ENCODE measurements around the gene SFXN3.

The SFXN3 gene

GRCh38 chr10:101031128-101031795, at the start of gene SFXN3, which contains the start of gene PDZD7:
Gene SFXN3, plus strand, starts transcription at chr10:101031234. Its CDS starts 3,461 bp downstream, at chr10:101034695.
Gene PDZD7, minus strand, starts transcription at chr10:101031129. Its CDS starts 910 bp downstream, at chr10:101030219.
- DNase-seq: peak; percentile 17

GRCh38 chr10:100982916-100983830, 47.9 kb upstream of the SFXN3 start:
- DNase-seq: no peak

DNA sequence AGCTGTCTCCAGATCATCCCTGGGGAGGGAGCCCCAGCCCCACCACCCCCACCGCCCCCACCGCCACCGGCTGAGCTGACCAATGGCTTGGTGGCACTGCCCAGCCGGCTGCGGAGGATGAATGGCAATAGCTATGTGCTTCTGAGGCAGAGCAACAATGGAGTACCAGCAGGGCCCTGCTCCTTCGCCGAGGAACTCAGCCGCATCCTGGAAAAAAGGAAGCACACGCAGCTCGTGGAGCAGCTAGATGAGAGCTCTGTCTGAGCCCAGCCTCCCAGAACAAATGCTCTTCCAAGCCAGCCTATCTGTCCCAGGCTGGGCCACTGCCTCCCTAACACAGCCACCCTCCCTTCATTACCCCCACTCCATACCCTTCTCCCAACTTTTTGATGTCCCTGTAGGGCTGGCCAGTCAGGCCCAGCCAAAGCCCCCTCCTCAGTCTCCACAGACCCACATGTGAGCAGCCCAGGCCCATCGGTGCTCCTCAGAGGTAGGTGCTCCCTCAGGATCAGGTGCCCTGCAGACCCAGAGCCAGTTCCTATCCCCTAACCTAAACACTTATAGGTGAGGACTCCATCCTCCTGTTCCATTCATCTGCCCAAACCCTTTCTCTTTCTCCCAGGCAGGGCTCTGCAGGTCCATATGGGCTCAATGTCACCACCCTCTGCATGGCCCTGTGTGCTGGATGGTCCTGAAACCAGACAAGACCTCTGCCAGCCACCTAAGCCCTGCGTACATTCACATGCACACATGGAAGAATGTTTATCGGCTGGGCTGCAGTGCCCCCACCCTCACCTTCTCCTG, 47.0 kb upstream of the SFXN3 start:
- DNase-seq: no peak

GRCh38 chr10:100984672-100985177, 46.3 kb upstream of the SFXN3 start:
- DNase-seq: no peak

GRCh38 chr10:100985336-100985735, 45.7 kb upstream of the SFXN3 start:
- DNase-seq: no peak

- no peak for DNase-seq
Measured at GRCh38 chr10:100986623-100986951, 44.4 kb upstream of the SFXN3 start.

GRCh38 chr10:100986952-100987684, 43.9 kb upstream of the SFXN3 start, which contains the start of the genes MRPL43 and TWNK:
Gene MRPL43, minus strand, starts transcription at chr10:100987497. Its CDS starts 54 bp downstream, at chr10:100987443.
Gene TWNK, plus strand, starts transcription at chr10:100987543. Its CDS starts 668 bp downstream, at chr10:100988211.
- DNase-seq: peak; percentile 60

DNA sequence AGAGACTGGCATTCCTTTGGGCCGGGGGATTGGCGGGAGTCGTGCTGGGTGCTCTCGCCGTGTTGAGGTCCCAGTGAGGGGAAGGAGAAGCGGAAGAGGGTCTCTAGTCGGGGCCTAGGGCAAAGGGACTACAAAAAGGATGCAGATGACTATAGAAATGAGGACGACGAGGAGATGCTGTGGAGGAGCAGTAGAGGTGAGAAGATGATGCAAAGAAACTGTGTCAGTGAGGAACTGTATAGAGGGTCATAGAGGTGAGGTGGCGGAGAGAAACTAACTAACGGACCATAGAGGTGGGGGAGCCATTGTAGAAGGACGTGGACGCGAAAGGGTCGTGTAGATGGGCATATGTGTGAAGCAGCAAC, 43.4 kb upstream of the SFXN3 start:
- DNase-seq: no peak

DNA sequence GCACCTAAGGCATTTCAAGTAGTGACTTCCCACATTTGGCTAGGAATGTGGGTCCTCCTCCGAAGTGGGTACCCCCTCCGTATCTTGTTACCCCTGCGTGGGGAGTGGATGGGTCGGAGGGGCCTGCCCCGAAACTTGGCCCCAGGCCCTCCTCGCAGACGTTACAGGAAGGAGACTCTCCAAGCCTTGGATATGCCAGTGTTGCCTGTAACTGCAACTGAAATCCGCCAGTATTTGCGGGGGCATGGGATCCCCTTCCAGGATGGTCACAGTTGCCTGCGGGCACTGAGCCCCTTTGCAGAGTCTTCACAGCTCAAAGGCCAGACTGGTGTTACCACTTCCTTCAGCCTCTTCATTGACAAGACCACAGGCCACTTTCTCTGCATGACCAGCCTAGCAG, 42.9 kb upstream of the SFXN3 start:
- DNase-seq: no peak

GRCh38 chr10:100989088-100989487, 41.9 kb upstream of the SFXN3 start:
- no peak for DNase-seq

GRCh38 chr10:100993986-100994708, 36.9 kb upstream of the SFXN3 start:
- DNase-seq: no peak

GRCh38 chr10:100995181-100995580, 35.9 kb upstream of the SFXN3 start:
- DNase-seq: no peak

- no peak for DNase-seq
Measured at GRCh38 chr10:100996678-100997359, 34.2 kb upstream of the SFXN3 start.

DNA sequence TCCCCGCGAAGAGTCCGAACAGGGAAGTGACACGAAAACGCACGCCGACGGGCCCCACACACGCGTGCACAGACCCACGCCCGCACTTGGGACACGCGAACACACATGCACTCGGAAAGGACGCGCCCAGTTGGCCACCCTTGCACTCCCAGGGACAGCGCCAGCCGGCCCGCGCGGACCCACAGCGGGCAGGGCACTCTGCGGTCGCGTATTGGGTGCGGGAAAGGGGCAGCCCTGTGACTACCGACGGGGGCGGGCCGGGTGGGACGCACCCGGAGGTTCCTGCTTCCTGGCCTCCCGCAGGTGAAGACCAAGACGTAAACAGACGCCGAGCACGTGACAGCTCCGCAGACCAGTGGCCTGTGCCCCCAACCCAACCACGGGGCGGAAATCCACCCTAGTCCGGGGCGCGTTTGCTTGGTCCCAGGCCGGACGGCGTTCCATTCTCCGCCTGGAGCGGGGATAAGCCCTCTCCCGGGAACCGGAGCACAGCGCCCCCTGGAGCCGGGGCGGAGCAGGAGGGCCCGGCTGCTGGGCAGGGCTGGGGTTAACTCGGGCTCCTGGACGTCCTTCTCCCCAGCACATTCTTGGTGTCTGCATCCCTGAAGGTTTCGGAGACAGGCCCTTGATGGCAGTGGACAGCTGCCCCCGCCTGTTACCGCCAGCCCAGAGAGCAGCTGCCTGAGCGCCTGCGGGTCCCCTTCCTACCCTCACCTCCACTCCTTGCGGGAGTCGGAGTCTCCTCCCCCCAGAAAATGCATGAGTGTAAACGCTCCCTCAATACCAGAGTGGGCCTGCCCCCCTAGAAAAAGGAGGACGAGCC, 33.5 kb upstream of the SFXN3 start:
- DNase-seq: peak; percentile 59

DNA sequence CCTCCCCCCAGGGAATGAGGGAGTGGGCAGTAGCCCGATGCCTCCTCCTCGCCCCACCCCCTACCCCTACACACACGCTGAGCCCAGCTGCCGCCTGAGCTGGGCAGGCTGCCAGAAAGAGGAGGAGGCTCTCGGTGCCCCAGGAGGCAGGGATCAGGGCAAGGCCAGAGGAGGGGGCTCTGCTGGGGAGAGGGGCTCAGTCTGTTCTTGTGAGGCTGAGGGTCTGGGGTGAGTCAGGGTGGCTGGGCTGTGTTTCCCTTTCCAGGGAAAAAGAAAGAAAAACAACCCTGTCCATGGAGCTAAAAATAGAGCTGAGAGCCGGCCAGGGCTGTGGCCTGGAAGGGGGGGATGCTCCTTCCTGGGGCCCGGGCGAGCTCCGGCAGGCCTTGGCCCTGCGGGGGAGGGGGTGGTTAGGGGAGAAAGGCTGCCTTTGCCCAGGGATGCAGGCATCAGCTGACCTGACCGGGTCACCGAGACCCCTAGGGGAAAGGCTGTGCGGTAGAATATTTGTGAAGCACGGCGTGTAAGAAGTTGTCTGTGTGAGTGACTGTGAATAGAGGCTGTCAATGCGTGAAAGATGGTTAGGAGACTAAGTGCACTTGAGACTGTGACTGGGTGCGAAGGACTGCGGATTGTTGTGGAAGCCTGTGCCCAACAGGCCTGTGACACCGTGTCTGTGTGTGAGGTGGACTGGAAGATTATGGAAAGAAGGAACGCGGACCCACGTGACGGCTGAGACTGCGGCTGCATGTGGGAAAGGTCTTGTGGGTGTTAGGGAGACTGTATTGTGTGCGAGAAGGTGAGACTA, 32.6 kb upstream of the SFXN3 start:
- DNase-seq: peak; percentile 14

DNA sequence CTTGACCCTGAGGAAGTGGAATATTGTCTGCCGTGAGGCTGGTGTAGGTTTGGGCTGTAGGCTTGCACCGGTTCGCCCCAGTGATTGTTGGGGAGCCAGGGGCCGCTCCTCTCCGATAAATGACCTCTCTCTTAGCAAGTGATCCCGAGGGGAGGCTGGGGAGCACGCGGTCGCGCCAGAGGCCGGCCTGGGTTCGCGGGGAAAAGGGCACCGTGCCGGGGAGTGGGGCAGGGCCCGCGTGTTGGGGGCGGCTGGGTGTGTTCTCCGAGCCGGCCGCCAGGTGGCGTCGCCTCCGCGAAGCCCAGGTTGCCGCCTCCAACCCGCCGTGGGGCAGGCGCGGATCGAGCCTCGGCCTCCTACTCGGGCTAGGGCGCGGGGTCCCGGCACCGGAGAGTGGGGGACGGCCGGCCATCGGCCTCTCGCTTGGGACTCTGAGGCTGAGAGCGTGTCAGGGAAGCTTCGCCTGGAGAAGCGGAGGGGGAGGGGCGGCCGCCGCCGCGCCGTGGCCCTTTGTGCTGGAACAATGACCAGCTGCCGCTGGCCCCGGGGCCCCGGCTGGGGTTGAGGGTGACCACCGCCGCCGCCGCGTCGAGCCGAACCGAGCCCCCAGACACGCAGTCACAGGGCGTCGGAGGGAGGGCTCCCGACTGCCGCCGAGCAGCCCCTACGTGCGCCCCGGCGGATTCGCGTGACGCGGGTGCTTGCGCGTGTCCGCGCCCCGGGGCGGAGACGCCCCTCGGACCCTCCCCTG, 31.9 kb upstream of the SFXN3 start:
- peak; percentile 37 for DNase-seq

DNA sequence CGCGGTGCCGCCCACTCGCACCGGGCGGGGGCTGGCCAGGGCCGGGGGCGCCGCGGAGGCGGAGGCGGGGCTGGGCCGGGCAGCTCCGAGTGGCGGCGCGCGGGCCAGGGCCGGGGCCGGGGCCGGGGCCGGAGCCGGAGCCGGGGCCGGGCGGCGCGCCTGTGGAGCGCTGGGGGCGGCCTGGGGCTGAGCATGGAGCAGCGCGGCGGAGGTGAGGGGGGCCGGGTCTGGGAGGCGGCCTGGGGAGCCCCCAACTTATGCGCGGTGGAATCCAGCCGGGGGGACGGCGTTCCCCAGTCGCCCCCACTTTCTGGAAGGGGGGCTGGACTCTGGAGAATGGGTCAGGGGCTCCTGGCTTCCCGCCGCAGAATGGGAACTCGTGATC, 31.3 kb upstream of the SFXN3 start, which contains the start of gene LZTS2:
Gene LZTS2 (plus strand): TSS at position 67 of the 385 bp plus-strand sequence. CDS start 2,731 bp downstream, outside the sequence.
- no peak for DNase-seq

Measured in NK-92 treated with Interleukin-12 subunit alpha and Interleukin-12 subunit beta, amount 100 ng/mL, for 24 hours (cell line).